Subcutaneous abdominal adipose tissue (tissue), 5 donors: ENCODE results near the gene ARVCF.
A peak's percentile ranks its signal among the peaks of the same experiment; 100 is the strongest.

Experiments used
- H3K27ac ChIP-seq: one replicate; pipeline ENCODE4 v1.7.0; 2013; ENCODE audit warnings: low read depth, mild to moderate bottlenecking, inconsistent platforms, low read length, moderate library complexity
- H3K27me3 ChIP-seq, 5 donors: one replicate each; pipeline ENCODE4 v1.7.0; 2013; ENCODE audit warnings: low read length in 5 of 5, inconsistent platforms in 1 of 5; ENCODE audit not compliant: control insufficient read depth in 5 of 5, insufficient read depth in 4 of 5
- H3K36me3 ChIP-seq, 5 donors: one replicate each; pipeline ENCODE4 v1.7.0; 2013; ENCODE audit warnings: low read length in 5 of 5; ENCODE audit not compliant: control insufficient read depth in 5 of 5, insufficient read depth in 5 of 5
- H3K4me1 ChIP-seq, 5 donors: one replicate each; pipeline ENCODE4 v1.7.0; 2013; ENCODE audit warnings: low read length in 5 of 5, mild to moderate bottlenecking in 3 of 5, moderate library complexity in 1 of 5; ENCODE audit not compliant: control insufficient read depth in 5 of 5, insufficient read depth in 5 of 5
- H3K4me3 ChIP-seq, 5 donors: one replicate each; pipeline ENCODE4 v1.7.0; 2013; ENCODE audit warnings: low read length in 5 of 5, low read depth in 1 of 5
- H3K9ac ChIP-seq, 5 donors: one replicate each; pipeline ENCODE4 v1.7.0; 2013; ENCODE audit warnings: low read length in 5 of 5, mild to moderate bottlenecking in 4 of 5, moderate library complexity in 3 of 5
- H3K9me3 ChIP-seq, 5 donors: one replicate each; pipeline ENCODE4 v1.7.0; 2013; ENCODE audit warnings: low read length in 5 of 5; ENCODE audit not compliant: control insufficient read depth in 5 of 5
- donor health status: healthy.
- donor health status: healthy.
- donor health status: healthy.
- donor health status: healthy.
- donor health status: healthy.

The ARVCF gene

GRCh38 chr22:19960491-19961200 lies 56.0 kb downstream of the ARVCF start:
- Histone ChIP-seq H3K27ac (no peak overlapping the region), H3K4me1 (peaks cover 2 to 38% (median 20%) of the 10 kb centered on the region in 5 donors), H3K27me3 (no peaks in the 10 kb centered on the region), H3K36me3 (peaks cover 0 to 36% (median 17%) of the 10 kb centered on the region in 5 donors), H3K4me3 (no peak overlapping the region), H3K9me3 (no peaks in the 10 kb centered on the region), H3K9ac (no peak overlapping the region)

GRCh38 chr22:19959587-19960490 lies 56.8 kb downstream of the ARVCF start:
- Histone ChIP-seq H3K27me3 (no peaks in the 10 kb centered on the region), H3K4me3 (peak overlapping the region in 1 of 5 donors; percentile 7), H3K4me1 (peaks cover 2 to 38% (median 20%) of the 10 kb centered on the region in 5 donors), H3K27ac (no peak overlapping the region), H3K9ac (peak overlapping the region in 1 of 5 donors; percentile 31), H3K9me3 (no peaks in the 10 kb centered on the region), H3K36me3 (peaks cover 0 to 29% (median 14%) of the 10 kb centered on the region in 5 donors)

- H3K9ac ChIP-seq = peak overlapping the region in 1 of 5 donors; percentile 31
- H3K36me3 ChIP-seq = peaks cover 0 to 22% (median 7%) of the 10 kb centered on the region in 5 donors
- no peak overlapping the region for H3K27ac ChIP-seq
- H3K4me1 ChIP-seq = peaks cover 2 to 38% (median 20%) of the 10 kb centered on the region in 5 donors
- peak overlapping the region in 3 of 5 donors; percentile 8 to 43 (median 36) for H3K4me3 ChIP-seq
- no peaks in the 10 kb centered on the region for H3K27me3 ChIP-seq
- no peaks in the 10 kb centered on the region for H3K9me3 ChIP-seq
Observed at GRCh38 chr22:19959043-19959586, 57.5 kb downstream of the ARVCF start.

GRCh38 chr22:19958083-19959042 lies 58.3 kb downstream of the ARVCF start:
- Histone ChIP-seq H3K27me3 (no peaks in the 10 kb centered on the region), H3K36me3 (peaks cover 0 to 15% (median under 1%) of the 10 kb centered on the region in 5 donors), H3K9ac (peak overlapping the region in 1 of 5 donors; percentile 31), H3K9me3 (no peaks in the 10 kb centered on the region), H3K27ac (no peak overlapping the region), H3K4me3 (peak overlapping the region in 3 of 5 donors; percentile 8 to 43 (median 36)), H3K4me1 (peaks cover 2 to 44% (median 25%) of the 10 kb centered on the region in 5 donors)

GRCh38 chr22:19957445-19957844 lies 59.2 kb downstream of the ARVCF start:
- Histone ChIP-seq H3K36me3 (peaks cover 0 to 12% (median 0%) of the 10 kb centered on the region in 5 donors), H3K27me3 (no peaks in the 10 kb centered on the region), H3K4me1 (peaks cover 2 to 45% (median 25%) of the 10 kb centered on the region in 5 donors), H3K4me3 (no peak overlapping the region), H3K9me3 (no peaks in the 10 kb centered on the region), H3K27ac (no peak overlapping the region), H3K9ac (no peak overlapping the region)

- H3K27me3 ChIP-seq = no peaks in the 10 kb centered on the region
- H3K4me3 ChIP-seq = no peak overlapping the region
- peaks cover 0 to 30% (median 24%) of the 10 kb centered on the region in 5 donors for H3K4me1 ChIP-seq
- H3K9me3 ChIP-seq = no peaks in the 10 kb centered on the region
- no peak overlapping the region for H3K9ac ChIP-seq
- H3K36me3 ChIP-seq = peaks cover 0 to 5% (median 3%) of the 10 kb centered on the region in 5 donors
- no peak overlapping the region for H3K27ac ChIP-seq
Observed at GRCh38 chr22:19955241-19956128, 61.1 kb downstream of the ARVCF start.

GRCh38 chr22:19951346-19951745 lies 65.3 kb downstream of the ARVCF start:
- peaks cover 0 to 4% (median 3%) of the 10 kb centered on the region in 5 donors for H3K36me3 ChIP-seq
- no peak overlapping the region for H3K4me3 ChIP-seq
- H3K4me1 ChIP-seq = peaks cover 5 to 19% (median 16%) of the 10 kb centered on the region in 5 donors

GRCh38 chr22:19948057-19948760 lies 68.4 kb downstream of the ARVCF start:
- no peak overlapping the region for H3K9ac ChIP-seq
- no peak overlapping the region for H3K27ac ChIP-seq
- H3K4me3 ChIP-seq = peak overlapping the region in 1 of 5 donors; percentile 63
- H3K4me1 ChIP-seq = peaks cover 5 to 23% (median 18%) of the 10 kb centered on the region in 5 donors
- no peaks in the 10 kb centered on the region for H3K9me3 ChIP-seq
- H3K36me3 ChIP-seq = peaks cover 0 to 4% (median 3%) of the 10 kb centered on the region in 5 donors
- no peaks in the 10 kb centered on the region for H3K27me3 ChIP-seq

More at GRCh38 chr22:19951346-19951745, 65.3 kb downstream of the ARVCF start:
- Histone ChIP-seq H3K27me3 (no peaks in the 10 kb centered on the region), H3K9me3 (no peaks in the 10 kb centered on the region), H3K9ac (no peak overlapping the region), H3K27ac (no peak overlapping the region)
